Middle frontal gyrus (tissue), 1 donor: ENCODE measurements around the gene SH2D5.
A peak's percentile ranks its signal among the peaks of the same experiment; 100 is the strongest.
"Not testable (repeated sequence)": the region's sequence is repeated elsewhere in the genome, so short reads cannot be mapped to it uniquely, and the experiment has no call there.

Experiments
- DNase-seq: peaks from one replicate; pipeline ENCODE4 v3.0.0-alpha.2; 2015; ENCODE audit warnings: low spot score; ENCODE audit errors: extremely low spot score

Gene SH2D5

DNA sequence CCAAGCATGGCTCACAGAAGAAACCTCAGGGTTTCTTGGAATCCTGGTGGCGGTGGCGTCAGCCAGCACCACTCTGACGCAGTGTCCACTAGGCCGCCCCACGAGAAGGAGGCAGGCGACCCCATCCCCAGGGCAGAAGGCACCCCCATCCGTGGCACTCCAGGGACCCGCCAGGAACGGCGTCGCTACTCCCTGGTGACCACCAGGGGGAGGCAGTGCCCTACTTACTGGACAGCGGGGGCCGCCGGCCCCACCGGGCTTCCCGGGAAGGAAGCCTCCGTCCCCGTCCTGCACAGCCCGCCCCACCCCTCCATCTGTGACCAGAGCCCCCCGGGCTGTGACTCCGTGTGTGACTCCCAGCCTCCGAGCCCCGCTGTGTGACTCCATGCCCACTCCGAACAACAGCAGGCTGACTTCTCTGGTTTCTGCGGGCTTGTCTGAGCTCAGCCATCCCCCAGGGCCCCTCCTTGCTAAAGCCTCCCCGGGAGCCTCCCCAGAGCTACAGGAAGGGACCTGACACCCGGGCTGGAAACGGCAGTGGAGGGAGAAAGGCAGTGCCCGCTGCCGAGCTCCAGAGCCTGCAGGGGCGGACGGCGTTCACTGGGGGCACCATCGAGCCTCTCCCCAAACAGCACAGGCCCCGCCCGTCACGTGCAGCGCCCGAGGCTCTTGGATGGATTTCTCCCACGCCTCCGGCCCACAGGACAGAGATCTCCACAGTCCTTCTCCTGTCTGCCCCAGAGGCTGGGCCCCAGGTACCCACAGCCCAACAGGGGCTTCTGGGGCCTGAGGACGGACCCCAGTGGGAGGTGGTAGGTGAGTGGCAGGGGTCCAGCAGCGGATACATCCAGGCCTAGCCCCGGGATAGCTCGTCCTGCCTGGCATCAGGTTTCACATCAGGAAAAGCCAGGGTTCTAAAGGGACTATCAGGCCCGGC is 35.8 kb downstream of the SH2D5 start:
- DNase-seq: peak; percentile 53

- DNase-seq: no peak
Observed at GRCh38 chr1:20695515-20695914, 37.0 kb downstream of the SH2D5 start.

GRCh38 chr1:20693623-20694022 is 38.9 kb downstream of the SH2D5 start:
- no peak for DNase-seq

DNA sequence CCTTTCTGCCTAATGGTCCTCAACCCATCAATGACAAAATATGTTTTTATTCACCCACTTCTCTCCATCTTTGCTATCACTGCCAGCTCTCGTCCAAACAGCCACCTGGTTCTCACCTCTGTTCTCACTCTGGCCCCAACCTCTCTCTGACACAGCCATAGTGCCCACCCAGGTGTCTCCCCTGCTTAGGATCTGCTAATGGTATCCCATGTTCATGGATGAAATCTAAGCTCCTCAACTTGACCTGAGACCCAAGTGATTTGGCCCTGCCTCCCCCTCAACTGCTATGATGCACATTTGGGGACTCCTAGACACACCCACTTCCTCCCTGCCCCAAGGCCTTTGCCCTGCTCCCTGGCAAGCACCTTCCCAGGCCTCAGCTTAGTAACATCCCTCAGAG is 40.6 kb downstream of the SH2D5 start:
- no peak for DNase-seq

DNA sequence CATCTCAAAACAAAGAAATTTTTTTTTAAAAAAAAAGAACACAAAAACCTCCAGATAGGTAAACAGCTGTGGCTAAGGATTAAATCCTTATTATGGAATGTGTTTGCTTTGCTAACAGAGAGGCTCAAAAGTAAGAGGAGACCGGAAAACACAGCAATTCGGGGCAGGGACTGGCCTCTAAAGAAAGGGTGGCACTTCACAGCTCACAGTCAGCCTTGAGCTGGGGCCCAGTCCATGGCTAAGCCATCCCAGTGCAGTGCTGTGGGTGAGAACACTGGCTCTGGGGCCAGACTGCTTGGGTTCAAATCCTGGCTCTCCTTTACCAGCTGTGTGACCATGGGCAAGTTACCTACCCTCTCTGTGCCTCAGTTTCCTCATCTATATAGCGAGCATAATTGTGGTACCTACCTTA is 42.9 kb downstream of the SH2D5 start:
- DNase-seq: no peak

DNA sequence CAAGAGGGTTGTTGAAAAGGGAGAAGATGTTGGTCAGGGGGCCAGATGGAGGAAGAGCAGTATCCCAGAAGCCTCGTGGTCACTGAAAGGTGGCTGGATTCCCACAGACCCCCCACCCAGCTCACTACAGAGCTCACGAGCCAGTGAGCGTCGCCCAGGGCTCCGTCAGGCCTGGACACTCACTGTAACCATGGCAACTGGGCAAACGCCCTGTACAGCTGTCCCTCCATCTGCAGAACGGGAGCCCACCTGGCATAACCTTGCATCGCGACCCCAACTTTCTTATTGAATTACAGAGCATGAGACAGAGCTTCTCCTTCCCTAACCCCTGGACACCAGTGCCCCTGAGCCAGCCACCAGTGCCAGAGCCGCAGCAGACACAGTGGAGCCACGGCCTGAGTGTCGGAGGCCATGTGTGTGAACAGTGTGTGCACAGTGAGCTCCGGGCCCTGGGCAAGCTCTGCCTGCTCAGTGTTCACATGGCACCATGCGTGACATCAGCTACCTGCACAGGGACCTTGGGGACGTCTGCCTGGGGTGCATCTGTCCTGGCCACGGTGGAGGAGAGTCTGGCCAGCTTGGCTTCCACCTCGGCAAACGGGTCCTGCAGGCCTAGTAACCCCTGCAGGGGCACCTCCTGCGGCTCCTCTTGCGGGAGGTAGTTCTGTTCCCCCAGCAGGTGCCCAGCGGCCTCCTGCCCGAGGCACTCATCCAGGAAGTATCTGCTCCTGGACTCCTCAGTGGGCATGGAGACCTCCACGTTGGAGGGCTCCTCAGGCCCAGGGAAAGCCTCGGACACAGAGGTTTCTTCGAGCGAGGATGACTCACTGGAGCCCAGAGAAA is 45.4 kb downstream of the SH2D5 start:
- no peak for DNase-seq

GRCh38 chr1:20685741-20686140 is 46.8 kb downstream of the SH2D5 start:
- DNase-seq: no peak

DNA sequence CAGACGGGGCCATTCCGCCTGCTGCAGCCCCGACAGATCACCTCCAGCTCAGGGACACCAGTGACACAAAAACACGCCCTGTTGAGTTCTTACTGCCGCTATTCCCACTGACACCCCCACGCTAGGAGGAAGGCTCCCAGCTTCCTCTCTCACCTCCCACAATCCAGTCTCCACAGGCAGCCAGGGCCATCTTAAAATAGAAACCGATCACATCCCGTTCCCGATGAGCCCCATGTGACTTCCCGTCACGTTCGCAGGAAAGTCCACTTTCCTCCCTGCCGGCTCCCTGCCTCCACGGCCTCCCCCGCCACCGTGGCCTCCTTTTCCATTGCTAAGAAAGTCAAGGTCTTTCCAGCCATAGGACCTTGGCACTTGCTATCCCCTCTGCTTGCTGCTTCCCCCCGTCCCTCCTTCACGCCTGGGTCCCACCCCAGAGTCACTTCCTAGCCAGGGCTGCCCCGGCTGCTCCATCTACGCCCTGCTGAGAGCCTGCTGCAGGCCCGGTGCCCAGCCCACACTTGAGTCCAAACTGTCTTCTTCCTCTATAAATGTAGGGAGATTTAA is 47.3 kb downstream of the SH2D5 start:
- DNase-seq: peak; percentile 44

- no peak for DNase-seq
Observed at GRCh38 chr1:20684651-20685050, 47.9 kb downstream of the SH2D5 start.

DNA sequence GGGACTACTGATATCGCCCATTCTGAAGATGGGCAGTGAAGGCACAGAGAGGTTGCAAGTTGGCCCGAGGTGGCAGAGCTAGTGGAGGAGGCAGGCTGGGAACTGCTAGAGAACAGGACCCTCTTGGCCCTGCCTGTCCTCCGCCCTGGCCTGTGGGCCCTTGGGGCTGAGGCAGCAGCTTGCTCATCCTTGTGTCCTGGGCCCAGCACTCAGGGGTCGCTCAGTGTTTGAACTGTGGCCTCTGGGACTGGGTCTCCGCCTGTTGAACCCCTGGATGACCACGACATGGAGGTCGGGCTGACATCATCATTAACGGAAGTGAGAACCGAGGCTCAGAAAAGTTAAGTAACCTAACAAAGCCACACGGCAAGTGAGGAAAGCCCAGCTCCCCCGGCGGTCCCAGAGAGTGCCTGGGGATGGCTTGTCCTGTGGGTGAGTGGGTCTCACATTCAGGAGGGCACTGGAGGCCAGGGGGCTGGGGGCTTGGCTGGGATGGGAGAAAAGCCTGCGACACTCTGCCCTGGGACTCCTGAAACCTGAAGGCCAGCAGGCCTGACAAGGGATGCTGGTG is 48.4 kb downstream of the SH2D5 start:
- no peak for DNase-seq

DNA sequence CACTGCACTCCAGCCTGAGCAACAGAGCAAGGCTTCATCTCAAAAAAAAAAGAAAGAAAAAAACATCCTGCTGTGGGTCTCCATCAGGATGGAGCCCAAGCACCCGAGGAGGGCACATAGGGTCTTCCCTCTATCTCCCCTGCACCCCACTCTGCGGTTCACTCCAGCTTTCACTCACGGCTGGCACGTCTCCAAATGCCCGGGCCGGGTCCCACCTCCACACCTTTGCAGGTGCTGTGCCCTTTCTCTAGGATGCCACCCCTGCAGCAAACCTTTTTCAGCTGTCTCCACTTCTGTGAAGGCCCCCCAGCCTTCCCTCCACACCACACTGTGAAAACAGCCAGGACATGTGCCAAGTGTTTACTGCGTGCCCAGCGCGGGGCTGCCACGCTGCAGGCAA is 48.9 kb downstream of the SH2D5 start:
- DNase-seq: no peak

GRCh38 chr1:20682571-20683236 is 49.8 kb downstream of the SH2D5 start:
- peak; percentile 42 for DNase-seq

GRCh38 chr1:20681999-20682398 is 50.5 kb downstream of the SH2D5 start:
- DNase-seq: no peak

DNA sequence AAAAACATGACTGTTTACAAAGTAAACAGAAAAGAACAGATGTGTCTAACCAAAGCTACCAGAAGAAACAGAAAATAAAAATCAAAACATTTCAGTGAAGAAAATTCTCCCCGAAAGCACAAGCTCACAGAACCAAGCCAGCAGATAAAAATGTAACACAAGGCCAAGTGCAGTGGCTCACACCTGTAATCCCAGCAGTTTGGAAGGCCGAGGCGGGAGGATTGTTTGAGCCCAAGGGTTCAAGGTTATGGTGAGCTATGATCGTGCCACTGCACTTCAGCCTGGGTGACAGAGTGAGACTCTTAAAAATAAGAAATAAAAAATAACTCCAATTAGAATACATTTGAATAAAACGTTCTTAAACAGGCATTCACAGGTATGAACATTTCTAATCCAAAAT is 52.2 kb downstream of the SH2D5 start:
- no peak for DNase-seq

GRCh38 chr1:20678599-20678998 is 53.9 kb downstream of the SH2D5 start:
- no peak for DNase-seq

GRCh38 chr1:20673626-20674025 is 58.9 kb downstream of the SH2D5 start:
- not testable (repeated sequence) for DNase-seq

DNA sequence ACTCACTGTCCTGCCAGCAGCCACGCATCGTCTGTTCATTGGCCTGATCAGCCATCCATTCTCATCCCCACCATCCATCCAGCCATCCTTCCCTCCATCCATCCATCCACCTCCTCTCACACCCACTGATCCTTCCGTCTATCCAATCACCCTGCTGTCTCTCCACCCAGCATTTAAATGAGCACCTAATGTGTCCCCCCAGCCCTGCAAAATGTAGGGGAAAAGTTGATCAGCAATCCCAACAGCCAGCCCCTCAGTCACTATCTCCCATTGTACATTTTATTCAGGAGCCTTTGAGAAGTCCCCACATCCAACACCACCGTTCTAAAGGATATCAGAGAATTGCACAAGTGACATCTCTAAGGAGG is 60.3 kb downstream of the SH2D5 start:
- no peak for DNase-seq

- no peak for DNase-seq
Observed at GRCh38 chr1:20670936-20671335, 61.6 kb downstream of the SH2D5 start.
